ENCODE data around the gene NPEPPS. TPM values are rescaled to one million over a fixed set of nuclear protein-coding genes. Genes with fewer than 3 reads are reported as not detected.

NPEPPS gene
- total and polyA plus RNA-seq, 2 experiments from 2014 or later: 55.7 to 72.3 TPM

DNA sequence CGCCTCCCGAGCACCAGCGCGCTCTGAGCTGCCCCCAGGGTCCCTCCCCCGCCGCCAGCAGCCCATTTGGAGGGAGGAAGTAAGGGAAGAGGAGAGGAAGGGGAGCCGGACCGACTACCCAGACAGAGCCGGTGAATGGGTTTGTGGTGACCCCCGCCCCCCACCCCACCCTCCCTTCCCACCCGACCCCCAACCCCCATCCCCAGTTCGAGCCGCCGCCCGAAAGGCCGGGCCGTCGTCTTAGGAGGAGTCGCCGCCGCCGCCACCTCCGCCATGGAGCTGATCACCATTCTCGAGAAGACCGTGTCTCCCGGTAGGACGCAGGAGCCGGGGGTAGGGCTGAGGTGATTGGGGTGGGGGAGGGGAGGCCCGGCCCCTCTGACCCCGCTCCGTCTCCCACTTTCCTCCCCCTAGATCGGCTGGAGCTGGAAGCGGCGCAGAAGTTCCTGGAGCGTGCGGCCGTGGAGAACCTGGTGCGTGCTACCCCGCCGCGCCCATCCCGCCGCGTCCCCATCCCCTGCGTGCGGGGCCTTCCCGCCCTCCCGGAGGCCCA is 119.1 kb downstream of the NPEPPS start:
- peak overlapping the region; percentile 56 for H3K27ac ChIP-seq
- peaks cover 12% of the 10 kb centered on the region for H4K20me1 ChIP-seq (ENCODE audit: insufficient read depth)
- no peak overlapping the region for H2AFZ ChIP-seq
- H3K4me3 ChIP-seq: peak overlapping the region; percentile 97
- peaks cover 32% of the 10 kb centered on the region for H3K36me3 ChIP-seq (ENCODE audit: low read depth)
- H3K9ac ChIP-seq: peak overlapping the region; percentile 76
- peaks cover 34% of the 10 kb centered on the region for H3F3A ChIP-seq (ENCODE audit: insufficient read depth)
- DNase-seq: no peak
- peaks cover 38% of the 10 kb centered on the region for H3K4me1 ChIP-seq (ENCODE audit: insufficient read depth)
- H3K9me3 ChIP-seq (ENCODE audit: low read depth): no peaks in the 10 kb centered on the region
- H3K27me3 ChIP-seq (replicated peaks; ENCODE audit: insufficient read depth): no peaks in the 10 kb centered on the region
- 0 to 2% methylated on average over 19 to 48 of the region's 48 CpGs for WGBS, 2 experiments (ENCODE audit: low coverage in 1 of 2, low lambda C conversion rate in 2 of 2, missing lambda C conversion rate in 2 of 2)
- no peaks in the 10 kb centered on the region for H3K9me2 ChIP-seq (ENCODE audit: insufficient read depth)
- H3K79me2 ChIP-seq (ENCODE audit: insufficient read depth): peaks cover 62% of the 10 kb centered on the region
- TF ChIP-seq EZH2 (IDR thresholded peaks at IDR 0.05; ENCODE audit: insufficient read depth, poor library complexity, severe bottlenecking) (no peak), EZH2phosphoT487 (IDR thresholded peaks at IDR 0.05; ENCODE audit: insufficient read depth, low read depth) (no peak)
- in situ Hi-C loops (cut with MboI): no loop called here
- no peak overlapping the region for H3K4me2 ChIP-seq (ENCODE audit: unreplicated experiment)

DNA sequence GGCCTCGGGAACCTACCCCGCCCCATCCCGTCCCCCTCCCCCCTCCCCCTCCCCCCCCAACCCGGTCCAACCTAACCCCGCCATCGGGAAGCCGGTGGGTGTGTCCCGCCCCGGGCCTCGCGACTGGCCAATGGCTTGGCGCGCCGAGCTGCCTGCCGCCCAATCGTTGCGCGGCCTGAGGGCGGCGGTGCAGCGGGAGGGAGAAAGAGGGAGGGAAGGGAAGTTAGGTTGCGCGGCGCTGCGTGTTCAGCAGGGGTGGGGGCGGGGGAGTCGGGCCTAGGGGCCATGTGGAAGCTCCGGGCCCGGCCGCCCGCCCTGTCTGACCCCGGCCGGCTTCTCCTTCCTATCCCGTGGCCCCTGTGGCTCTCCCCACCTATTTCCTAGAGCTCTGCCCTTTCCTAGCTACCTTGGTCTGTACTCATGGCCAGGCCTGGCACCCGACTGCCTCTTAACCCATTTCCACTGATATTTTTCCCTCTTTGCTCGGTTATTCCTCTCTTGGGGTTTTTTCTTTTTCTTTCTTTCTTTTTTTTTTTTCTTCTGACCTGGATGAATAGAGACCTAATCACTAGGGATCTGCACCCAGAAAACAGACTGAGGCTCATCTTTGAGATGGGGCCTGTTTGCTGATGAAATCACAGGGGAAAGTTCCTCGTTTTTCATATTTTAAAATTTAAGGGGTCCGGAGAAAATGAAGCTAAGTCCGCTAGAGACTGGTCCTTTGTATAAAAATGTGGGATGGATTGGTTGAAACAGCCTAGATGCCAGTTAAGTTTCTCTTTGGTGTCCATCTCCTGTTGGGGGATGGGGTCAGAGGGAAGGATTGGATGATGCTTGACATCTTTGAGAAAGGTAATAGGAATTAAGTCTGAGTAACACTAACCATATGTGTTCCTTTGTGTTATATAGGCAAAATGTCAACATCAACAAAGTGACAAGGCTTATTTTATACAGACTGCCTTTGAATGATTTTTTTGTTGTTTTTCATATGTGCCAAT is 119.9 kb downstream of the NPEPPS start:
- no peaks in the 10 kb centered on the region for H3K9me2 ChIP-seq (ENCODE audit: insufficient read depth)
- H3K4me3 ChIP-seq: peak overlapping the region; percentile 97
- H4K20me1 ChIP-seq (ENCODE audit: insufficient read depth): peaks cover 14% of the 10 kb centered on the region
- H3K79me2 ChIP-seq (ENCODE audit: insufficient read depth): peaks cover 70% of the 10 kb centered on the region
- peak overlapping the region; percentile 91 for H3K9ac ChIP-seq
- peak overlapping the region; percentile 76 for H3K27ac ChIP-seq
- H3K36me3 ChIP-seq (ENCODE audit: low read depth): peaks cover 39% of the 10 kb centered on the region
- DNase-seq: peak; percentile 98
- H3K27me3 ChIP-seq (replicated peaks; ENCODE audit: insufficient read depth): no peaks in the 10 kb centered on the region
- no peaks in the 10 kb centered on the region for H3K9me3 ChIP-seq (ENCODE audit: low read depth)
- in situ Hi-C loops (cut with MboI): no loop called here
- no peak for TF ChIP-seq EZH2phosphoT487 (IDR thresholded peaks at IDR 0.05; ENCODE audit: insufficient read depth, low read depth)
- no peak for TF ChIP-seq EZH2 (IDR thresholded peaks at IDR 0.05; ENCODE audit: insufficient read depth, poor library complexity, severe bottlenecking)
- WGBS, 2 experiments (ENCODE audit: low coverage in 1 of 2, low lambda C conversion rate in 2 of 2, missing lambda C conversion rate in 2 of 2): 2% methylated on average over 20 to 32 of the region's 39 CpGs
- 0 out of 2 replicates have a peak overlapping the region, but pooled peaks have one; percentile 11 for H2AFZ ChIP-seq
- peaks cover 43% of the 10 kb centered on the region for H3K4me1 ChIP-seq (ENCODE audit: insufficient read depth)
- peak overlapping the region; percentile 96 for H3K4me2 ChIP-seq (ENCODE audit: unreplicated experiment)
- H3F3A ChIP-seq (ENCODE audit: insufficient read depth): peaks cover 34% of the 10 kb centered on the region

DNA sequence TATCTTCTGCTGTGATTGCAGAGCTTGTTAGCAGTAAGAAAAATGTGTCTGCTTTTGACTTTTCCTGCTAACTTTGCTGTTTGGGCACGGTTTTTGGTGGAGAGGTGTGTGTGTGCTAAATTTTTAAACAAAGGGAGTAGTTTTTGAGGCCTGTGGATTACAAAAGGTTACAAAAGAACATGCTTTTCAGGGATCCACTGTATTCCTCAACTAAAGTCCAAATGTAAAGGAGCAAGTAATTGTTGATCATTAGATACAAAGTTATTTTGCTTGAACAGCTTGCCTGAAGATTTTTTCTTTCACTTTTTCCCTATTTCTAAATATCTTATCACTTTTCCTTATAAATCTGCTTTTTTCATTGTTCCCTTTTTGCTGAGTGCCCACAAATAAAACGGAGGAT is 120.8 kb downstream of the NPEPPS start:
- Histone ChIP-seq H3K4me2 (ENCODE audit: unreplicated experiment) (peak overlapping the region; percentile 96), H3K9me3 (ENCODE audit: low read depth) (no peaks in the 10 kb centered on the region), H3K27me3 (replicated peaks; ENCODE audit: insufficient read depth) (no peaks in the 10 kb centered on the region), H3K36me3 (ENCODE audit: low read depth) (peaks cover 42% of the 10 kb centered on the region), H3K9me2 (ENCODE audit: insufficient read depth) (no peaks in the 10 kb centered on the region), H3F3A (ENCODE audit: insufficient read depth) (peaks cover 34% of the 10 kb centered on the region), H2AFZ (no peak overlapping the region), H3K4me1 (ENCODE audit: insufficient read depth) (peaks cover 43% of the 10 kb centered on the region), H3K4me3 (peak overlapping the region; percentile 97), H3K27ac (peak overlapping the region; percentile 76; the same call in 1 of the 2 replicates), H4K20me1 (ENCODE audit: insufficient read depth) (peaks cover 14% of the 10 kb centered on the region), H3K9ac (peak overlapping the region; percentile 91), H3K79me2 (ENCODE audit: insufficient read depth) (peaks cover 78% of the 10 kb centered on the region)
- WGBS, 2 experiments (ENCODE audit: low coverage in 1 of 2, low lambda C conversion rate in 2 of 2, missing lambda C conversion rate in 2 of 2): 68 to 72% methylated on average over 2 of the region's 2 CpGs
- no peak for TF ChIP-seq EZH2 (IDR thresholded peaks at IDR 0.05; ENCODE audit: insufficient read depth, poor library complexity, severe bottlenecking)
- TF ChIP-seq EZH2phosphoT487 (IDR thresholded peaks at IDR 0.05; ENCODE audit: insufficient read depth, low read depth): no peak
- in situ Hi-C loops (cut with MboI): no loop called here
- DNase-seq: no peak

DNA sequence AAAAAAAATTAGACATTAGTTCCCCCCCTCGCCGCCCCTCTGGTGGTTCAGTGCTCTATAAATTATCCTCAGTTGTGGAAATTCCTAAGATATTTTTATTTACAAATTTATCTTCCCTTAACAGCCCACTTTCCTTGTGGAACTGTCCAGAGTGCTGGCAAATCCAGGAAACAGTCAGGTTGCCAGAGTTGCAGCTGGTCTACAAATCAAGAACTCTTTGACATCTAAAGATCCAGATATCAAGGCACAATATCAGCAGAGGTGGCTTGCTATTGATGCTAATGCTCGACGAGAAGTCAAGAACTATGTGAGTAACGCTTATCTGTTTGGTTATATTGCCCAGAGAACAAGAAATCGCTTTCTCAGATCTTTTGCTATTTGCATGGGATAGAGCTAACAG is 121.7 kb downstream of the NPEPPS start:
- H3F3A ChIP-seq (ENCODE audit: insufficient read depth): peaks cover 43% of the 10 kb centered on the region
- H3K4me2 ChIP-seq (ENCODE audit: unreplicated experiment): peak overlapping the region; percentile 96
- peaks cover 50% of the 10 kb centered on the region for H3K36me3 ChIP-seq (ENCODE audit: low read depth)
- DNase-seq: peak; percentile 43
- H3K79me2 ChIP-seq (ENCODE audit: insufficient read depth): peaks cover 83% of the 10 kb centered on the region
- no peaks in the 10 kb centered on the region for H3K27me3 ChIP-seq (replicated peaks; ENCODE audit: insufficient read depth)
- H3K9me2 ChIP-seq (ENCODE audit: insufficient read depth): no peaks in the 10 kb centered on the region
- in situ Hi-C loops (cut with MboI): no loop called here
- H3K4me1 ChIP-seq (ENCODE audit: insufficient read depth): peaks cover 43% of the 10 kb centered on the region
- 97% methylated on average over 6 of the region's 6 CpGs for WGBS, 2 experiments (ENCODE audit: low coverage in 1 of 2, low lambda C conversion rate in 2 of 2, missing lambda C conversion rate in 2 of 2)
- TF ChIP-seq EZH2 (IDR thresholded peaks at IDR 0.05; ENCODE audit: insufficient read depth, poor library complexity, severe bottlenecking) (no peak), EZH2phosphoT487 (IDR thresholded peaks at IDR 0.05; ENCODE audit: insufficient read depth, low read depth) (no peak)
- no peak overlapping the region for H2AFZ ChIP-seq
- H3K27ac ChIP-seq: no peak overlapping the region
- H3K9ac ChIP-seq: no peak overlapping the region
- peaks cover 14% of the 10 kb centered on the region for H4K20me1 ChIP-seq (ENCODE audit: insufficient read depth)
- H3K4me3 ChIP-seq: peak overlapping the region; percentile 97; the same call in 1 of the 2 replicates
- no peaks in the 10 kb centered on the region for H3K9me3 ChIP-seq (ENCODE audit: low read depth)

Data from GM23248 (cell line).